H1 (cell line): ENCODE measurements around the gene GCAT. TPM values are rescaled to one million over a fixed set of nuclear protein-coding genes. Genes with fewer than 3 reads are reported as not detected.

ENCODE experiments used
- CTCF ChIA-PET: fragments of 300-600 bp; sonication (Branson Sonifier 250); formaldehyde crosslinking; loops from one replicate; lab custom pipeline; 2021; ENCODE audit not compliant: partially characterized antibody; lab: Charles Lee
- POLR2A ChIA-PET: fragments of 300-600 bp; sonication (Branson Sonifier 250); formaldehyde crosslinking; loops from one replicate; lab custom pipeline; 2021; ENCODE audit warnings: inconsistent platforms; ENCODE audit not compliant: partially characterized antibody; lab: Charles Lee
- DNase-seq, 2 experiments: peaks; one replicate each; pipeline versions ENCODE4 v3.0.0 to v3.0.0-alpha.2; 2010 to 2022; ENCODE audit warnings: low spot score in 2 of 2, low read depth in 1 of 2, mixed read lengths in 1 of 2
- FAIRE-seq: peaks from 2 replicates; lab custom pipeline; 2011; peaks lifted over from hg19 to GRCh38; lab: Jason Lieb, UNC
- H2AFZ ChIP-seq: 2 replicates; pipeline ENCODE4 v1.8.1; 2012; ENCODE audit warnings: low read length, inconsistent platforms
- H2AK5ac ChIP-seq: 2 replicates; pipeline ENCODE4 v1.6.1; 2013; ENCODE audit warnings: low read depth, low read length
- H2BK120ac ChIP-seq: replicated peaks from 2 replicates; pipeline ENCODE3; 2013; ENCODE audit warnings: low read depth, low read length, inconsistent platforms
- H2BK12ac ChIP-seq: 2 replicates; pipeline ENCODE4 v1.6.1; 2013; ENCODE audit warnings: low read depth, low read length
- H2BK15ac ChIP-seq: 2 replicates; pipeline ENCODE4 v1.6.1; 2013; ENCODE audit warnings: low read length
- H2BK20ac ChIP-seq: 2 replicates; pipeline ENCODE4 v1.6.1; 2013; ENCODE audit warnings: low read length
- H2BK5ac ChIP-seq: 2 replicates; pipeline ENCODE4 v1.6.1; 2013; ENCODE audit warnings: low read depth, low read length
- H3K14ac ChIP-seq: 2 replicates; pipeline ENCODE4 v1.6.1; 2013; ENCODE audit warnings: inconsistent platforms; ENCODE audit not compliant: insufficient read length
- H3K18ac ChIP-seq: 2 replicates; pipeline ENCODE4 v1.6.1; 2013; ENCODE audit warnings: low read length; ENCODE audit errors: extremely low read depth
- H3K23ac ChIP-seq: 2 replicates; pipeline ENCODE4 v1.6.1; 2013; ENCODE audit warnings: inconsistent platforms; ENCODE audit not compliant: insufficient read length
- H3K23me2 ChIP-seq: 2 replicates; pipeline ENCODE4 v1.6.1; 2013; ENCODE audit warnings: low read depth, low read length
- H3K27ac ChIP-seq: 2 replicates; pipeline ENCODE4 v1.6.1; 2011; ENCODE audit warnings: low read depth, low read length, inconsistent platforms
- H3K27me3 ChIP-seq, 4 experiments: replicated peaks in 1 of 4; 1 replicate in 1 of 4; 2 replicates in 3 of 4; pipeline versions ENCODE4 v1.6.1 to v1.8.1; 2011 to 2013; ENCODE audit warnings: low read length in 3 of 4, mild to moderate bottlenecking in 3 of 4, inconsistent platforms in 2 of 4, mixed read lengths in 2 of 4, moderate library complexity in 1 of 4; ENCODE audit not compliant: control insufficient read depth in 3 of 4, insufficient read depth in 3 of 4; ENCODE audit errors: extremely low read depth in 1 of 4
- H3K36me3 ChIP-seq, 4 experiments: 2 replicates each; pipeline versions ENCODE4 v1.6.1 to v1.8.1; 2011 to 2013; ENCODE audit warnings: mild to moderate bottlenecking in 4 of 4, low read length in 3 of 4, moderate library complexity in 2 of 4, control low read depth in 1 of 4, inconsistent platforms in 1 of 4; ENCODE audit not compliant: insufficient read depth in 4 of 4, control insufficient read depth in 2 of 4
- H3K4ac ChIP-seq: replicated peaks from 2 replicates; pipeline ENCODE3; 2013; ENCODE audit warnings: low read length, low read depth, mixed read lengths, inconsistent platforms; ENCODE audit not compliant: insufficient read length
- H3K4me1 ChIP-seq, 4 experiments: replicated peaks in 1 of 4; 1 replicate in 1 of 4; 2 replicates in 3 of 4; pipeline versions ENCODE4 v1.6.1 to v1.8.1; 2011 to 2013; ENCODE audit warnings: low read length in 3 of 4, inconsistent platforms in 2 of 4, mixed read lengths in 1 of 4; ENCODE audit not compliant: insufficient read depth in 4 of 4, control insufficient read depth in 3 of 4
- H3K4me2 ChIP-seq, 2 experiments: 2 replicates each; pipeline versions ENCODE4 v1.6.1 to v1.8.1; 2011 to 2013; ENCODE audit warnings: low read depth in 2 of 2, low read length in 2 of 2, control low read depth in 1 of 2, inconsistent platforms in 1 of 2, mild to moderate bottlenecking in 1 of 2; ENCODE audit not compliant: insufficient read depth in 1 of 2
- H3K4me3 ChIP-seq, 4 experiments: fragments of 200-600, 300-600 bp in 1 of 4; sonication (generic), shearing (Covaris generic), sonication (Bioruptor Twin) in 1 of 4; 2 replicates each; pipeline versions ENCODE4 v1.5.1 to v1.8.1; 2011 to 2016; ENCODE audit warnings: low read length in 4 of 4, low read depth in 3 of 4, control low read depth in 2 of 4, inconsistent platforms in 2 of 4, mild to moderate bottlenecking in 2 of 4, mixed read lengths in 1 of 4, moderate library complexity in 1 of 4; ENCODE audit not compliant: insufficient read depth in 2 of 4; ENCODE audit errors: extremely low read depth in 1 of 4
- H3K56ac ChIP-seq: replicated peaks from 2 replicates; pipeline ENCODE3; 2013; ENCODE audit warnings: low read depth, mild to moderate bottlenecking, mixed read lengths, low read length, inconsistent platforms; ENCODE audit not compliant: insufficient read length
- H3K79me1 ChIP-seq: 2 replicates; pipeline ENCODE4 v1.6.1; 2013; ENCODE audit warnings: low read depth, low read length, control low read depth
- H3K79me2 ChIP-seq, 2 experiments: 2 replicates each; pipeline versions ENCODE4 v1.6.1 to v1.8.1; 2012 to 2013; ENCODE audit warnings: low read length in 2 of 2, mild to moderate bottlenecking in 2 of 2, inconsistent platforms in 1 of 2; ENCODE audit not compliant: insufficient read depth in 2 of 2, control insufficient read depth in 1 of 2
- H3K9ac ChIP-seq, 4 experiments: replicated peaks in 1 of 4; 1 replicate in 1 of 4; 2 replicates in 3 of 4; pipeline versions ENCODE4 v1.6.1 to v1.8.1; 2011 to 2013; ENCODE audit warnings: low read depth in 3 of 4, low read length in 3 of 4, control low read depth in 2 of 4, mild to moderate bottlenecking in 2 of 4, moderate library complexity in 2 of 4, inconsistent platforms in 1 of 4; ENCODE audit errors: extremely low read depth in 1 of 4
- H3K9me3 ChIP-seq, 2 experiments: 2 replicates each; pipeline versions ENCODE4 v1.6.1 to v1.8.1; 2012 to 2013; ENCODE audit warnings: mild to moderate bottlenecking in 2 of 2, moderate library complexity in 2 of 2, control low read depth in 1 of 2, inconsistent platforms in 1 of 2, low read depth in 1 of 2, low read length in 1 of 2, mixed read lengths in 1 of 2; ENCODE audit not compliant: insufficient read depth in 2 of 2
- H4K20me1 ChIP-seq, 2 experiments: replicated peaks in 1 of 2; 2 replicates each; pipeline versions ENCODE3 to v1.8.1; 2011 to 2013; ENCODE audit warnings: inconsistent platforms in 2 of 2, low read length in 2 of 2, mild to moderate bottlenecking in 1 of 2; ENCODE audit not compliant: insufficient read depth in 2 of 2, control insufficient read depth in 1 of 2
- H4K5ac ChIP-seq: 2 replicates; pipeline ENCODE4 v1.6.1; 2013; ENCODE audit warnings: low read length, low read depth, mixed read lengths, inconsistent platforms; ENCODE audit not compliant: insufficient read length
- H4K8ac ChIP-seq: 2 replicates; pipeline ENCODE4 v1.8.0; 2013; ENCODE audit warnings: mild to moderate bottlenecking, moderate library complexity, low read length, inconsistent platforms; ENCODE audit not compliant: insufficient read depth; ENCODE audit errors: extremely low read depth
- H4K91ac ChIP-seq: replicated peaks from 2 replicates; pipeline ENCODE3; 2013; ENCODE audit warnings: low read length, mixed read lengths, inconsistent platforms; ENCODE audit not compliant: insufficient read length
- TAF7 ChIP-seq: optimal IDR thresholded peaks from 2 replicates; pipeline ENCODE3; 2011; ENCODE audit warnings: low read depth, mild to moderate bottlenecking, inconsistent platforms, low read length, moderate library complexity, borderline replicate concordance
- WGBS, 2 experiments: shearing (Covaris generic) in 1 of 2; methylation state at CpG; one replicate each; pipeline versions ENCODE4 v1.1.6 to v1.1.7; 2013 to 2015; ENCODE audit warnings: low lambda C conversion rate in 2 of 2, mixed read lengths in 2 of 2, inconsistent platforms in 1 of 2, low coverage in 1 of 2, missing lambda C conversion rate in 1 of 2; ENCODE audit not compliant: insufficient replicate concordance in 2 of 2, insufficient coverage in 1 of 2, insufficient read length in 1 of 2; ENCODE audit errors: extremely low coverage in 1 of 2, missing lambda C conversion rate in 1 of 2; 5-methylcytosine and 5-hydroxymethylcytosine counted together
- polyA plus RNA-seq, 7 experiments: library from polyadenylated mRNA; depleted of rRNA in 3 of 7; stranded (reverse) in 5 of 7; unstranded in 2 of 7; fragments of >200 nt in 5 of 7; fragments of 200-250 nt in 2 of 7; gene quantifications; 1 replicate in 5 of 7; 2 replicates in 1 of 7; 4 replicates in 1 of 7; pipeline versions ENCODE4 v1.2.1 to v1.2.3, GENCODE V29; 2011 to 2013; ENCODE audit warnings: missing spikeins in 2 of 7, mixed read lengths in 2 of 7
- total RNA-seq: library from RNA; stranded (reverse); fragmentation: NEBNext Ultra II Directional; extraction: Animal tissue kit (Norgen Biotek cat#: 25700); gene quantifications from 2 replicates; pipeline ENCODE4 v1.2.1, GENCODE V29; 2021
- TF ChIP-seq, protein P1 (sequence below): IDR thresholded peaks from 2 replicates; pipeline ENCODE4 v1.6.1; 2012; ENCODE audit warnings: low read length, inconsistent platforms

GCAT gene
- total and polyA plus RNA-seq, 2 of the 8 experiments (the other 6 are each of a cell fraction or from before 2014, with no cell fraction given), result 24.3 to 47.5 TPM

DNA sequence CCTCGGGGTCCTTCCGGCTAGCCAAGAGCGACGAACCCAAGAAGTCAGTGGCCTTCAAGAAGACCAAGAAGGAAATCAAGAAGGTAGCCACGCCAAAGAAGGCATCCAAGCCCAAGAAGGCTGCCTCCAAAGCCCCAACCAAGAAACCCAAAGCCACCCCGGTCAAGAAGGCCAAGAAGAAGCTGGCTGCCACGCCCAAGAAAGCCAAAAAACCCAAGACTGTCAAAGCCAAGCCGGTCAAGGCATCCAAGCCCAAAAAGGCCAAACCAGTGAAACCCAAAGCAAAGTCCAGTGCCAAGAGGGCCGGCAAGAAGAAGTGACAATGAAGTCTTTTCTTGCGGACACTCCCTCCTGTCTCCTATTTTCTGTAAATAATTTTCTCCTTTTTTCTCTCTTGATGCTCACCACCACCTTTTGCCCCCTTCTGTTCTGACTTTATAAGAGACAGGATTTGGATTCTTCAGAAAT lies 1.9 kb upstream of the GCAT start:
- Histone ChIP-seq H4K91ac (no peak overlapping the region), H2AFZ (no peak overlapping the region), H2BK5ac (no peak overlapping the region; the same call in 1 of the 2 replicates), H4K8ac (no peak overlapping the region), H4K20me1 (peaks cover 3 to 4% of the 10 kb centered on the region in 2 experiments), H3K79me2 (peaks cover 4 to 7% of the 10 kb centered on the region in 2 experiments; a peak in 2 of 4 replicates), H2BK120ac (no peak overlapping the region), H3K27me3 (peaks cover 3 to 44% (median 37%) of the 10 kb centered on the region in 4 experiments), H3K4me1 (peaks cover 0 to 22% (median 19%) of the 10 kb centered on the region in 4 experiments; a peak in 6 of 7 replicates), H2BK12ac (0 out of 2 replicates have a peak overlapping the region, but pooled peaks have one; percentile 60), H2BK15ac (no peak overlapping the region), H3K4ac (no peak overlapping the region), H3K4me3 (peak overlapping the region; percentile 79 to 91 (median 86)), H3K9ac (peak overlapping the region in 3 of 4 experiments; percentile 56 to 82 (median 72); a peak in 4 of 7 replicates), H3K23ac (no peak overlapping the region), H3K18ac (peak overlapping the region; percentile 78; the same call in 1 of the 2 replicates), H3K14ac (no peak overlapping the region), H3K56ac (no peak overlapping the region), H2AK5ac (no peak overlapping the region), H2BK20ac (no peak overlapping the region), H3K23me2 (peaks cover 48% of the 10 kb centered on the region), H3K9me3 (no peaks in the 10 kb centered on the region), H3K36me3 (no peaks in the 10 kb centered on the region), H3K79me1 (peaks cover 3% of the 10 kb centered on the region), H3K4me2 (peak overlapping the region; percentile 91 to 94), H4K5ac (no peak overlapping the region), H3K27ac (no peak overlapping the region)
- FAIRE-seq, result no peak
- TF ChIP-seq TAF7, result peak; percentile 78
- TF ChIP-seq, protein P1, sequence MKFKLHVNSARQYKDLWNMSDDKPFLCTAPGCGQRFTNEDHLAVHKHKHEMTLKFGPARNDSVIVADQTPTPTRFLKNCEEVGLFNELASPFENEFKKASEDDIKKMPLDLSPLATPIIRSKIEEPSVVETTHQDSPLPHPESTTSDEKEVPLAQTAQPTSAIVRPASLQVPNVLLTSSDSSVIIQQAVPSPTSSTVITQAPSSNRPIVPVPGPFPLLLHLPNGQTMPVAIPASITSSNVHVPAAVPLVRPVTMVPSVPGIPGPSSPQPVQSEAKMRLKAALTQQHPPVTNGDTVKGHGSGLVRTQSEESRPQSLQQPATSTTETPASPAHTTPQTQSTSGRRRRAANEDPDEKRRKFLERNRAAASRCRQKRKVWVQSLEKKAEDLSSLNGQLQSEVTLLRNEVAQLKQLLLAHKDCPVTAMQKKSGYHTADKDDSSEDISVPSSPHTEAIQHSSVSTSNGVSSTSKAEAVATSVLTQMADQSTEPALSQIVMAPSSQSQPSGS, result no peak
- 82% methylated on average over 10 of the region's 10 CpGs; no CpG with 5 or more reads in 1 of the 2 experiments for WGBS, 2 experiments
- CTCF ChIA-PET, result no interaction called here
- no peak for DNase-seq
- POLR2A ChIA-PET, result interaction anchor here (0.6 to 8.8 kb wide), 14 partner anchors 12 to 198 kb away, joined by 3 to 142 read pairs (median 4); partner anchors contain the start of genes EIF3L, GALR3, NOL12 and PDXP
